Stimulated activated naive CD4-positive, alpha-beta T cell (primary cell): ENCODE data around the gene VAV2.
A peak's percentile ranks its signal among the peaks of the same experiment; 100 is the strongest.

Experiments used
- DNase-seq, 6 experiments: peaks; one replicate each; lab custom pipeline; 2025; lab: John Stamatoyannopoulos, UW

VAV2 gene

DNA sequence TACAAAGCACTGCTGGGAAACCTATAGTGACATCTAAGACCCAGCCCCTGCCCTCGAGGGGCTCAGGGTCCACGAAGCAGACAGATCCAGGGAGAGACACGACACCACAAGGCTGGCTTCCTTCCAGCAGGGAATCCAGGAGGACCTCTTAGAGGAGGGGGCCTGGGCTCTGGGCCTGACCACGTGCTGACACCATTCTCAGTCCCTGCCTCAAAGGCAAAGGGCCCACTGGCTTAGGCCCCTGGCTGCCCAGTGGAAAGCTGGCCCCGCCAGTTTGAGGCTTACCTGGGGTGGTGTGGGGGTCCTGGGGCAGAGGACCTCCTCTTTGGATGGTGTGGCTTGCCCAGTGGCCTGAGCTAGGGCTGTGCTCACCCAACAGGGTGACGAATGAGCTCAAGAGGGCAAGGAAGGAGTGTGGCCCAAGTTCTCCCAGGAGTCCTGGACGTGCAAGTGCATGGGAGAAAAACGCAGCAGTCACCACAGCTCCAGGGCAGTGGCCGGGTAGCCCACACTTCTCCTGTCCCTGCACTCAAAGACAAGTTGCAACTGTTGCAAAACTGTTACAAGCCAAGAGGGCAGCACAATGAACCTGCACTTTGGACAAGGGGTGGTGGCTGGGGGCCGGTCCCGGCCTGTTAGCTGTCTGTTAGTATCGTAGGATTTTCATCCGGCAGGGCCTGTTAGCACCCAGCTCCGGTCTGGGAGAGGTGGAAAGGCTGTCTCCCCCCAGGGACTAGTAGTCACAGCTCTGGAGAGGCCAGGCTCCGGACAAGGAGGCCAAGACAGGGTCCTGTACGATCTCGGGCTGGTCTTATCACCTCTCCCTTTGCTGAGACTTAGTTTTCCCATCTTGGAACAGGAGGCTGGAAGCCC is 252.5 kb downstream of the VAV2 start:
- DNase-seq = no peak

DNA sequence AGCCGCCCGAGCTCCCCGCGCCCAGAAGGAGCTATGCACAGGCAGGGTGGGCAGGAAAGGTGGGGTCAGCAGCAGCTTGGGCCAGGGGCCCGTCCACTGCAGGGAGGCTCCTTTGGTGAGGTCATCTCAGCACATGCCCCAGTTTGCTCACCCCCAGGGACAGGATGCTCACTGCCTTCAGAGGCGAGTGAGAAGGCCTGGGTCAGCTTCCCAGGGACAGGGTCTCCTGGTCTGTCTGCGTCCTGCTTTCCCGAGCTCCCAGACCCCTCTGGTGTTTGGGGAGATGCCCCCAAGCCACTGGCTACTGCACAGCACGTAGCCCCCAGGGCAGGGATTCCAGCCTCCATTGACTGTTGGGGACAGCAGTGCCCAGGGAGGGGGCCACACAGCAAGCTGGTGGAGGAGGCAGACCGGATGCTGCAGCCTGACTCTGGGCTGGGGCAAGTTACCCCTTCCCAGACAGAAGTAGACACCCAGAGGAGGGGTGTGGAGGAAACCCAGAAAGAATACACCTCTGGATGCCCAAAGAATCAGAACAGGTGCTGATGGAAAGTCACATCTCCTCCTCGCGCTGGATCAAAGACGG is 253.4 kb downstream of the VAV2 start:
- no peak for DNase-seq

DNA sequence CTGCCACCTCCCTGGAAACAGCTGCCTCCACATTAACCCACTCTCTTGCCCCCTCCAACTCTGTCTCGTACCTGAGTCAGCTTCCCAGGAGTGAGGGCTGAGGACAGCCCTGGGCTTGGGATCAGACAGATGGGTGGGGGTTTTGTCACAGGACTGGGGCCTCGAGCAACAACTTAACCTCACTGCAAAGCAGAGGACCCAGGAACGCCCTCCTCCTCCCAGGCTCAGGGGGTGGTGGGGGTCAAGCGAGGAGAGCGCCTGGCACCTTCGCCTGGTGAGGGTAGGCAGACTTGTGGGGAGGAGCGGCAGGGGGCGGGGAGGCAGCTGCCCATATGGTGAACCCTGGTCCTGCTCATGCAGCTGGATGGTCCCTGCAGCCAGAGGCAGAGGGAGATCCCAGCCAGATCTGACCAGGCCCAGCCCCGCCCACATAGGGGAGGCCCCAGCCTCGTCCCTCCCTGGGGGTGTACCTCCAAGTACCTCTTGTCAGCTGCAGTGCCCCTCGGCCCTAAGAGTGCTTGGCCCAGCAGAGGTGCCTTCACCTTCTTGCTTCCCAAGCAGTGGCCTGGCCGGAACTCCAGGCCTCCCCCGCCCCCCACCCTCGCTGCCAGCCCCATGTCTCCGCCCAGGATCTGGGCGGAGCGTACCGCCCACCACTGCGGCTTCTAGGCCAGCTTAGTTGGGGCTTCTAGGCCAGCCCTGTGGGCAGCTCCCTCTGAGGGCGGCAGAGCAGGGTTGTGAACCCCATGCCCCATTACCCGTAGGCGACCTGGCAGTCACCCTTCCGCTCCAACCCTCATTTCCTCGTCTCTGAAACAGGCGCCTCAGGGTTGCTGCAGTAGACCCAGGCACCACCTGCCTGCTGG is 254.1 kb downstream of the VAV2 start, which contains the start of gene SARDH:
Gene SARDH (minus strand): TSS at position 579 of the 866 bp plus-strand sequence. CDS start 4,179 bp downstream, outside the sequence.
- peak in 3 of 6 experiments; percentile 9 to 32 (median 29) for DNase-seq

DNA sequence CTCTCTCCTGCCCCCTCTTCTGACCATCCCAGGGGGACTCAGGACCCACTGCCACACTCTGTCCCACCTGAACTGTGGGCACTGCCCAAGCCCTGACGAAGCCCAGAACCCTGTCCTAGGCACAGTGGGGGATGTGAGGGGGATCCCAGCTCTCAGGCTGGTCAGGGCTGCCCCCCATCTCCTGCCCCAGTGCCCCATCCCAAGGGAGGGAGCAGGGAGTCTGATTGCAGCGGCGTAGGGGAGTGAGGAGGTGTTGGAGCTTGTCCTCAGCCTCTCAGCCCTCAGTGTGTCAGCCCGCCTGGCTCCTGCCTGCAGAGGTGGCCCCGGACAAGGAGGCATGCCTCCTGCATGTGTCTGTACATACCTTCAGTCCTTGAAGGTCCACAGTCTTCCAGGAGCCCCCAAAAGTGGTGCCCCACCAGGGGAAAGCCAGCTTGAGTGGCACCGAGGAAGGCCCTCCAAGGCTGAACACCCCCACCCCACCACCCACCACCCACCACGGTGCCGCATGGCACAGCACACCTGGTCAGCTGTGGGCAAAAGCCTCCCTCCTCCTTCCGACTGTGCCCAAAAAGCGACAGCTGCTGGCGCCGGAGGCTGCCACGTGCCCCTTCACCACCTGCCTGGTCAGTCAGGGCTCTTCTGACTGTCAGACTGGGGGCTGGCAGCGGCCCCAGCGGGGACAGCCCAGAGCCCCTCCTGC is 254.9 kb downstream of the VAV2 start:
- DNase-seq = no peak

DNA sequence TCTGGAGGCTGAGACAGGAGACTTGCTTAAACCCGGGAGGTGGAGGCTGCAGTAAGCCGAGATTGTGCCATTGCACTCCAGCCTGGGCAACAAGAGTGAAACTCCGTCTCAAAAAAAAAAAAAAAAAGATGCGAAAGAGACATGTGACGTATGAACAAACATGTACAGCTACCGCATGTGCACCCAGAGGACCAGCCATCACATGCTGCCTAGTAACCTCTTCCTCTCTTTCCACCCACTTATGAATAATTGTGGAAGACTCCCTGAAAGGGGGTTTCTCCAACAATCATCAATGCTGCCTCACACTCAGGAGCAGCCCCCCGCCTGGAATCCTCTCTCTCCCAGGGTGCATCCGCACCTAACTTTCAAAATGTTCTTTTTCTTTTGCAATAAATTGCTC is 256.2 kb downstream of the VAV2 start:
- no peak for DNase-seq

DNA sequence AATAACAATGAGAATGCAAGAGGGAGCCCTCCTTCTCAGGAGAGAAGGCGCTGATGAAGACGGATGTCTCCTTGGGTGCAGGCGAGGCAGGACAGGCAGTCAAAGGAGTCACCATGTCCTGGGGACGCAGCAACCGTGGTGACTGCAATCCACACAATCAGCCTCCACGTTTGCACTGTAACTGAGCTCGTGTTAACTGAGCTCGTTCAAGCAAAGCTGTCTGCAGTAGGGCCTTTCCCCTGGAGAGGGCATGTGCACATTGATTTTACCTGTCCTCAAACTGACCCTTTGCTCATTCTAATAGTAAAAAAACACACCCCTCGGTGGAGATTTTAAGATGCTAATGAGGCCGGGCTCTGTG is 256.7 kb downstream of the VAV2 start:
- DNase-seq = no peak

DNA sequence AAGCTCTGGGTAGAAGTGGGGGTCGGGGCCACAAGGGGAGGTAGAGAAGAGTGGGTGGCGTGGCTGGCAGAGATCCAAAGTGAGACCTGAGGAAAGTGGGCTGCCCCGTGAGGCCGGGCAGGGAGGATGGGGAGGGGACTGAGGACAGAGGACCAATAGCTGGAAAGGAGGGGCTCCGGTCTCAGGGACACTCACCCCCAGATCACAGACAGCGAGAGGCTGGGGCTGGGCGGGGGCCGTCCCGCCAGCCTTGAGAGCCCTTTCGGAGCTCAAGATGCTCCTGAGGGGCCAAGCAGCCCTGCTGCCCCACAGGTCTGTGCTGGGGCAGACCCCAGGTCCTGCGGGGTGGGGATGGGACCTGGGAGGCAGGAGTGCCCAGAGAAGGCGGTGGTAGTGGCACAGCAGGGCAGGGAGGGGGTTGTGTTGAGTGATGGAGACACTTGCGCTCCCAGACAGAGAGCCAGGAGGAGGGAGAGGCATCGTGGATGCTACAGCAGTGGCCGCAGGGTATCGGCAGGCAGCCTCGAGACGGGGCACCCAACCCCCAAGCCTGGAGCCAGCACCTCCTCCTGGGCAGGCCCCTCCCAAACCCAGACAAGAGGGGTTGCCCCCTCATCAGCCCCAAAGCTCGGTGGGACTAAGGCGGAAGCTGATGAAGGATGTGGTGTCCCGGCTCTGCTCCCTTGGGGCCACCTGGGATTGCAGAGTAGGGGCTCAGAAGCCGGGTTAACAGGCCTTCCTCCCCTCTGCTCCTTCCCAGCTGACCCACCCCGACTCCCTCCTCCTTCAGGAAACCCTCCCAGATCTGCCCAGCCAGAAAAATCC is 257.3 kb downstream of the VAV2 start:
- no peak for DNase-seq

DNA sequence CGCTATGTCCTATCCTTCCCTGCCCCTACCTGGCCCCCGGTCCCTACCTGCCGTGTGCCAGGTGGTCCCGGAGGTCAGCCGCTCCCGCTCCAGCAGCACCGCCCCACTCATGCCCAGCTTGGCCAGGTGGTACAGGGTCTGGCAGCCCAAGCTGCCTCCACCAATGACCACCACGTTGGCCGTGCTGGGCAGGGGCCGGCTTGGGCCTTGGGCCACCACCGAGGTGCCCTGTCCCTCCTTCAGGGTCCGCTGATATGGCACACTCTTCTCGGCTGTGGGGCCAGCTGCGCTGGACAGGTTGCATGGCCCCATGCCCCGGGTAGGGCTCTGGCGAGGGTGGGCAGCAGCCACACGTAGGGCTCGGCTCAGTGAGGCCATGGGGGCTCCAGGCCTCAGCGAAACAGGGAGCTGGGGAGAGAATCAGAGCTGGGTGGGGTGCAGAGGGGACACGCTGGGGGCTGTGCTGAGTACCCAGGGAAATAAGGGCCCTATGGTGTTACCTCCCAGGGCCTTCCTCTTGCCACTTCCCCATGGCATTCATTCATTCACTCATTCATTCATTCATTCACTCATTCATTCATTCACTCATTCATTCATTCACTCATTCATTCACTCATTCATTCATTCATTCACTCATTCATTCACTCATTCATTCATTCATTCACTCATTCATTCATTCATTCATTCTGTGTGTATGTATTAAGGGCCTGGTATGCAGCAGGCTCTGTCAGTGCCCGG is 258.2 kb downstream of the VAV2 start:
- DNase-seq = no peak

DNA sequence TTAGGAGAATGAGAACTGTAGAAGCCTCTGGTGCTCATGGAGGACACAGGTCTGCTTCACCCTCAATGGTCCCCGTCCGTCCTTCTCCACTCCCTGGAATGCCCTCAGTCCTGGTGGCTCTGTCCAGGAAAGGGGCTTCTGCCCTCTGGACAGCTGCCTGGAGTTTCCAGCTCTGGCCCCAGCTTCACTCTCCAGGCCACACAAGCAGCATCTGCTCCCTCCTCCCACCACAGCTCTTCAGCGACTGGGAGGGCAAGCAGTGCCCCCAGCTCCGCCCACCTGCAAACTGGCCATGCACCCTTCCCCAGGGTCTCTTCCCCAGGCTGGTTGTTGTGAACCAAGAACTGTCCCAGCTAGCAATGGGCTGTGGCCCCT is 258.7 kb downstream of the VAV2 start:
- no peak for DNase-seq

DNA sequence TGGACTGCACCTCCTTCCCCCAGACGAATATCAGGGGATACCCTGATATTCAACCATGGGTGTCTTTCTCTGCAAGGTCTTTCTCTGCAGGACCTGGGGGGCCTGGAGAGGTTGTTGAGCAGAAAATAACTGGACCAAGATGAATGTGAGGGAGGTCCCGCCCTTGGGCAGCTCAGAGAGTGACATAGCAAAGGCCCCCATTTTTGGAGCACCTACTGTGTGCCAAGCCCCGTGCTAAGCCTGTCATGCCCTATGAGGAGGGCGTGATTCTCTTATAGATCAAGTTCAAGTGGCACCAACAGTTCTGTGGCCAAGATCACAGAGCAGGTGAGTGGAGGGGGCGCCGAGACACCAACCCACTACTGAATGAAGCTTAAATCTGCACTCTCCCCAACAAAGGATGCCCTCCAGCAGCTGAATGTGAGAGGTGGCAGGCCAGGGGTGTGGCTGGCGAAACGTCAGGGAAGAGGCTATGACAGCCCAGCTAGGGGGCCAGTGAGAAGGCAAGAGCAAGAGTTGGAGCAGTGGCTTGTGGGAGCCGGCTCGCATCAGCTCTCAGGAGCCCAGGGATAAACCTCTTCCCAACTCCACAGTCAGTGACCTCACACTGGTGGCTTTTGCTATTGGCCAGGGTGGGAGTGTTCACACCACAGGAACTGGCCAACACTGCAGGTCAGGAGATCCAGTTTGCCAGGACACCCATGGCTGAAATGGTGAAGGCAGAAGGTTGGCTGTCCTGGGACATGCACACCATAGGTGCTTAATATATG is 259.3 kb downstream of the VAV2 start:
- DNase-seq = no peak

DNA sequence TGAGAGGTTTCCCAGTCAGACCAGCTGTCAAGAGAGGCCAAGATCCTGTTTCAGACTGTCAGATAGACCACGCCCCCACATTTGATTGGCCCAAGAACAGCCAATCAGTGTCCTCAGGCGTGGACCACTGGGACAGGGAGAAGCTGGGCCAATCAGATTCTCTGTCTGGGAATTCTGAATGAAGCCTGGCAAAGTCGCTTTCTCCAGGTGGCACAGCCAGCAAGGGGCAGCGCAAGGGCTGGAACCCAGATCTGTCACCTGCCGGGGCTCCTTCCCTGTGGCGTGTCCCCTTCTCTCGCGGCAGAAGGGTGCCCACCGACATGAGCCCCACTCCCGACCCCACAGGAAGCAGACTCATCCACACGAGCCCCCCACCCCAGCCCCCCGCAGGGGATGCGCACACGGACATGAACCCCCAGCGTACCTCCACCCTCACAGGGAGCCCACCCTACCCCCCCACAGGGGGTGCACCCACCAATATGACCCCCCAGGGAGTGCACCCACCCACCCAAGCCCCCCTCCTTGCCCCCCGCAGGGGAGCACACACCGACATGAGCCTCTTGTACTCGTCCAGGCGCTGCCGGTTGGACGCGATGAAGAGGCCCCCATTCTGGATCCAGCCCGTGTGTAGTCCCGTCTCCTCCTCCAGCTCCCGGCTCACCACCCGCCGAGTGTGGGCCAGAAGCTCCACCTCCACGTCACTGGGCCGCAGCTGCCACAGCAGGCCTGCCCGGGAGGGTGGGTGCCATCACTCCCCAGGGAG is 260.1 kb downstream of the VAV2 start:
- no peak for DNase-seq

DNA sequence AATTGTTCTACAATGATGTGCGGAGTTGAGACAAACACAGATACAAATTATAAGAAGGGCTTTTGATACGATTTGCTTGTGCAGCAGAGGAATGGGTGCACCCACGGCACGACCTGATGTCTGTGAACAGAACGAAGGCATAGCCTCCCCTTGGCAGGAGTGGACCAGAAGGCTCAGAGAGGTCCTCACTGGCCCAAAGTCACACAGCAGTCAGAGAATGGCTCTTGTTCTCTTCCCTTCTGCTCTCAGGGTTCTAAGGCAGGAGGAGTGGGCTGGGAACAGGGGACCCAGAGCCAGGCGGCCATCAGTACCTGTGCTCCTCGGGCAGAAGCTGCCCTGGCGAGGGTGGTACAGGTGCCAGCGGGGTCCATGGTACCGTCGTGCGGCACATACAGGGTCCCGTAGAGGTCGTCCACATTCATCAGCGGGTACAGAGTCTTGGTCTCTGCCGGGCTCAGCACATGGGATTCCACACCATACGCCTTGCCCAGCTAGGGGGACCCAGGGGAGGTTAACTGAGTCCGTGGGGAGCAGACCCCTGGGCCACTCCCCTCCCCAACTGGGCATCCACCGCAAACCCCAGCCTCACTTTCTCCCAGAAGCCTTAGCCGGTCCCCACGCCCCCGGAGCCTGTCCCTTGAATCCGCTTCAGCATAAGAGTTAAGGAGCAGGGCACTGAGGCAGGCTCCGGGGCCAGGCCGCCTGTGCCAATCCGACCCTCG is 261.0 kb downstream of the VAV2 start:
- no peak for DNase-seq

DNA sequence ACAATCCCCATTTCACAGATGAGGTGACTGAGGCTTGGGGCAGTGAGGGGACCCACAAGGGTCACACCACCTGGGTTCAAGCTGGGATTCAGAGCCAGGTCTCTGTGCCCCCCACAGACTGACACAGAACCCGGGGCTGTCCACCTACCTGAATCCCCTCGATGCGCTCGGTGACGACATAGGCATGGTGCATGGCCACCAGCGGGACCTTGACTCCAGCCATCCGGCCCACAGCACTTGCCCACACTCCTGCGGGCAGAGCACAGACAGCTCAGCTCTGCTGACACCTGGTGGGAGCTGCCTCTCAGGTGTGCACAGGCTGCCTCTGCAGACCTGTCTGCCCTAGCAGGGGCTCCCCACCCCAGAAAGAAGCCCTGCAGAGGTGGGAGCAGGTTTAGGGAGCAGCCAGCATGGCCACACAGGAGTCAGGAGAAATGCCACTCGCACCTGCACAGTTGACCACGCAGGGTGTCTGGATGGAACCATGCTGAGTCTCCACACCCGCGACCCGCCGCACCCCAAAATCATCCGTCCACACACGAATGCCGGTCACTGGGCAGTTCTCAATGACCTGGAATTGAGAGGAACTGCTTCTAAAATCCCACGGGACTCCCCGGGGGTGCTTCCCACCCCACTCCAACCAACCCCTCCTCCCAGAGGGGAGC is 262.4 kb downstream of the VAV2 start:
- no peak for DNase-seq

DNA sequence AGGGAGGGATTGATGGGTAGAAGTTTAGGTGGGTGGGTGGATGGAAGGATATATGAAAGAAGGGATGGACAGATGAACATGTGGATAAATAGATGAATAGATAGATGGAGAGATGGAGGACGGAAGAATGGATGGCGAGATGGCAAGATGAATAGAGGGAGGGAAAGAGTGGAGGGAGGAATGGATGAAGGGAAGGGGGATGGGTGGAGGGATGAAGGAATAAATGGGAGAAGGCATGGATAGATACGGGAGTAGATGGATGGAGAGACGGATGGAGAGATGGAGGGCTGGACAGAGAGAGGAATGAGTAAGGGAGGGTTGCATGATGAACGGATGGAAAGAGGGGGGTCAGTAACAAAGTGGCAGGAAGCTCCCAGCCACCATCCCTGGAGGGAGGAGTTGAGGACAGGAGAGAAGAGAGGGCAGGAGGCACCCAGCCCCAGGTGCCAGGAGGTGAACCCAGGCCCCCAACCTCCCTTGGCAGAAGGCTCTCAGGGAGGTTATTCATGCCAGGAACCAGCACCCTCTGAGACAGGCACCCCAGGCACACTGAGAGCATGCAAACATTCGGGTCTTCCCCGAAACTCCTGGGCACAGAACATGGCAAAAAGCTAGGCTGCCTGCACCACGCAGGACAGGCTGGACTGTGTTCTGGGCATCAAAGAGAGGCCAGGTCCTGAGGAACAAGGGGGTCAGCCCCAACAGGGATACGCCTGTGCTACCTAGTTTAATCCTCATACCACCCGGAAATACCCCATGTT is 263.1 kb downstream of the VAV2 start:
- DNase-seq = no peak

DNA sequence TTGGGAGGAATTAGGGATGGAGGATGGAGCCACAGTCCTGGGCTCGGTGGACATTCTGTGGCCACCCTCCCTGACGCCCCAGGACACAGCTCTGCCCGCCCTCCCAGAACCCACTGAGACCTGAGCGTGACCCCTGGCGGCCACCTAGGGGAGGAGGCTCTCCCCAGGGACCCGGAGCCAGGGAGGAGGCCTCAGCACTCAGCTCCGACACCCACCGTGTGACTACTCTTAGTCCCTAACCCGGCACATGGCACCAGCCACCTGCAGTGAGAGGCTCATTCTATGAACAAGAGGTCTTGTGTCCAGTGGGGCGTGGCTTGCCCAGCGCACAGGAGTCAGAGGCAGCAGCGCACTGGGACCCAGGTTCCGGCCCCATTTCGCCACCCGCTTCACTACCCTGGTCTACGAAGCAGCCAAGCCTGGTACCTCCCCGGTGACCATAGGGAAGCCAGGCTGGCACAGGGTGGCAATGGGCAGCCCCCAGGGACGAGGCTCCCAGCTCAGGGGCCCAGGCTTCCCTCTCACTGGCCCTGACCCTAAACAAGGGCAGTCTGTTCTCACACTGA is 264.2 kb downstream of the VAV2 start:
- no peak for DNase-seq

DNA sequence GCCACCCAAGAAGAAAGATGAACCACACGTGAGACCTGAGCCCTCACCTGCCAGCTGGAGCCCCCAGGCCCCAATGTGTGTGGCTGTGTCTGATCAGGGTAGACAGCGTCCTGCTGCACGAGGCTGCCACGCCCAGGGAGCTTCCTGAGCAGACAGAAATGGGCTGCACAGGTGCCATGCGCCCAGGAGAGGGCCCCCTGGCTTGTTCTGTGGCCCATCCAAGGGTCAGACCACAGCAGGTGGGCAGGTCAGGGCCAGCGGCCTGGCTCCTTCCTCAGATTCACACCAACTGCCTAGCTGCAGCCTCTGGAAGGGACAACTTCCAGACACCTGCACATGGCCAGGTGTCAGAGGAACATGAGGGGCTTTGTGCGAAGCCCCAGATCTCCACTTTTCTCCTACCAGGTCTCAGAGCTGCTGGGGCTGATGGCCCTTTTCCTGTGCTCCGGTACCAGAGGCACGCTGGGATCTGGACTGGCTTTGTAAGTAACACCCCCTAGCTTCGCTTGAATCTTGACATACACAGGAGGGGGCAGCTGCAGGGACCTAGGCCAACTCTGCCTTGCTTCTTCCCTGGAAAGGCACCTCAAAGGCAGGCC is 264.7 kb downstream of the VAV2 start:
- DNase-seq = no peak
